CD14-positive monocyte (primary cell): ENCODE results near the gene EEFSEC. TPM values are rescaled to one million over a fixed set of nuclear protein-coding genes. Genes with fewer than 3 reads are reported as not detected.

ENCODE experiments used
- DNase-seq, 3 donors: peaks; one replicate each; pipeline ENCODE4 v3.0.0-alpha.2; 2011 to 2022
- H2AFZ ChIP-seq: 2 replicates; pipeline ENCODE4 v1.6.0; 2012; ENCODE audit warnings: mild to moderate bottlenecking, low read depth, low read length, inconsistent platforms; ENCODE audit not compliant: insufficient read depth, poor library complexity, severe bottlenecking
- H3K27ac ChIP-seq, 2 donors: 1 replicate in 1 of 2; 2 replicates in 1 of 2; pipeline ENCODE4 v1.5.1; 2012 to 2013; ENCODE audit warnings: low read length in 2 of 2, control low read depth in 1 of 2, inconsistent platforms in 1 of 2, low read depth in 1 of 2, mild to moderate bottlenecking in 1 of 2
- H3K27me3 ChIP-seq, 2 donors: one replicate each; pipeline versions ENCODE4 v1.6.0 to v1.6.1; 2011 to 2013; ENCODE audit warnings: low read length in 2 of 2; ENCODE audit not compliant: control insufficient read depth in 2 of 2, insufficient read depth in 2 of 2
- H3K36me3 ChIP-seq, 2 donors: replicated peaks in 1 of 2; 1 replicate in 1 of 2; 2 replicates in 1 of 2; pipeline versions ENCODE4 v1.5.1 to v1.6.1; 2012 to 2013; ENCODE audit warnings: low read length in 2 of 2, control low read depth in 1 of 2, inconsistent platforms in 1 of 2, mild to moderate bottlenecking in 1 of 2; ENCODE audit not compliant: insufficient read depth in 2 of 2, control insufficient read depth in 1 of 2
- H3K4me1 ChIP-seq, 2 donors: 1 replicate in 1 of 2; 2 replicates in 1 of 2; pipeline versions ENCODE4 v1.5.1 to v1.6.1; 2012 to 2013; ENCODE audit warnings: low read length in 2 of 2, control low read depth in 1 of 2, inconsistent platforms in 1 of 2, mild to moderate bottlenecking in 1 of 2, moderate library complexity in 1 of 2; ENCODE audit not compliant: insufficient read depth in 2 of 2, control insufficient read depth in 1 of 2
- H3K4me2 ChIP-seq: replicated peaks from 2 replicates; pipeline ENCODE3; 2012; ENCODE audit warnings: low read length, moderate library complexity, mild to moderate bottlenecking; ENCODE audit not compliant: poor library complexity, severe bottlenecking; ENCODE audit errors: extremely low read depth
- H3K4me3 ChIP-seq, 3 experiments: fragments of 200-600 bp in 1 of 3; sonication (generic) in 1 of 3; replicated peaks in 1 of 3; 1 replicate in 2 of 3; 2 replicates in 1 of 3; pipeline ENCODE4 v1.5.1; 2011 to 2013; ENCODE audit warnings: low read length in 3 of 3, mild to moderate bottlenecking in 3 of 3, control low read depth in 2 of 3, low read depth in 2 of 3, inconsistent platforms in 1 of 3, moderate library complexity in 1 of 3
- H3K79me2 ChIP-seq: 2 replicates; pipeline ENCODE4 v1.6.0; 2012; ENCODE audit warnings: mild to moderate bottlenecking, control low read depth, inconsistent platforms, low read length, moderate library complexity; ENCODE audit not compliant: insufficient read depth
- H3K9ac ChIP-seq: 2 replicates; pipeline ENCODE4 v1.6.0; 2017; ENCODE audit warnings: low read length, mild to moderate bottlenecking; ENCODE audit not compliant: insufficient read depth, poor library complexity, severe bottlenecking
- H3K9me3 ChIP-seq, 2 donors: replicated peaks in 1 of 2; 1 replicate in 1 of 2; 2 replicates in 1 of 2; pipeline versions ENCODE4 v1.5.1 to v1.6.1; 2012 to 2013; ENCODE audit warnings: low read length in 2 of 2, control low read depth in 1 of 2; ENCODE audit not compliant: control insufficient read depth in 1 of 2, insufficient read depth in 1 of 2
- H4K20me1 ChIP-seq: 2 replicates; pipeline ENCODE4 v1.6.0; 2012; ENCODE audit warnings: mild to moderate bottlenecking, low read length, control low read depth, moderate library complexity; ENCODE audit not compliant: insufficient read depth
- H3K27ac Mint-ChIP-seq, 7 donors: one replicate each; pipeline ENCODE4 v1.8.0; 2020; ENCODE audit warnings: mild to moderate bottlenecking in 7 of 7, mixed read lengths in 7 of 7, moderate library complexity in 6 of 7, inconsistent platforms in 2 of 7
- H3K27me3 Mint-ChIP-seq, 3 donors: one replicate each; pipeline ENCODE4 v1.8.0; 2021 to 2022; ENCODE audit warnings: low read depth in 3 of 3, mild to moderate bottlenecking in 3 of 3, mixed read lengths in 3 of 3, moderate library complexity in 3 of 3, inconsistent platforms in 1 of 3
- H3K36me3 Mint-ChIP-seq, 2 donors: one replicate each; pipeline ENCODE4 v1.8.0; 2020; ENCODE audit warnings: mixed read lengths in 2 of 2, inconsistent platforms in 1 of 2, mild to moderate bottlenecking in 1 of 2
- H3K4me1 Mint-ChIP-seq: one replicate; pipeline ENCODE4 v1.8.0; 2020; ENCODE audit warnings: mild to moderate bottlenecking, mixed read lengths
- H3K4me3 Mint-ChIP-seq, 2 donors: one replicate each; pipeline ENCODE4 v1.8.0; 2020; ENCODE audit warnings: mild to moderate bottlenecking in 2 of 2, mixed read lengths in 2 of 2, moderate library complexity in 1 of 2
- H3K9me3 Mint-ChIP-seq, 7 donors: one replicate each; pipeline ENCODE4 v1.8.0; 2020 to 2022; ENCODE audit warnings: mixed read lengths in 7 of 7, mild to moderate bottlenecking in 6 of 7, moderate library complexity in 6 of 7, inconsistent platforms in 2 of 7
- WGBS: methylation state at CpG from one replicate; pipeline ENCODE4 v1.1.5; 2013; ENCODE audit warnings: missing lambda C conversion rate; ENCODE audit not compliant: insufficient coverage; 5-methylcytosine and 5-hydroxymethylcytosine counted together
- intact Hi-C, 2 donors: fragments of 100-400 bp; cut with micrococcal nuclease; formaldehyde crosslinking; loops; one replicate each; pipeline versions ENCODE4 v1.15.0 to v1.15.1; 2023
- polyA plus RNA-seq, 3 donors: library from polyadenylated mRNA; depleted of rRNA in 1 of 3; unstranded in 2 of 3; stranded (reverse) in 1 of 3; fragments of 300-500 nt in 2 of 3; fragments of >200 nt in 1 of 3; fragmentation: Illumina TruSeq in 2 of 3; gene quantifications; 1 replicate in 2 of 3; 2 replicates in 1 of 3; pipeline ENCODE4 v1.2.3, GENCODE V29; 2012 to 2021
- TF ChIP-seq, protein P1 (sequence below): fragments of 200-600 bp; IDR thresholded peaks from one replicate; pipeline ENCODE4 v1.8.0; 2022; ENCODE audit warnings: antibody characterized with exemption, mild to moderate bottlenecking

EEFSEC gene
- polyA plus RNA-seq, 3 donors = 13.3 to 14.9 (median 14.9) TPM

DNA sequence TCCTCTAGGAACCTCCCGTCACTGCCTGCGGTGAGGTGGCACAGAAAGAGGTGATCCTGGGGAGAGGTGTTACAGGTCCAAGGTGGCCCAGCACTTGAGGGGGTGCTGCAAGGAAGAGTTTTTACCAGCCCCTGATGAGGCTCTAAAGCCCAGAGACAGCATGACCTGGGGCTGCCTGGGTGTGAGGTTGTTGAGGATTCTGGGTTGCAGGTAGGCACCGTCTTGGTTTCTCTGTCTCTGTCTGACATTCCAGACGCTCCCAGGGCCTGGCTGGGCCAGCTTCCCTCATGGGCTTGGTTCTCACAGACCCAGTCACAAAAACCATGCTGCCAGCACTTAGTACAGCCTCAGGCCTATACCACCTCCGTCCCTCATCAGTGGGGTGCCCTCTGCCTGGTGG is 282.3 kb downstream of the EEFSEC start:
- Histone ChIP-seq H2AFZ (no peak overlapping the region), H3K9me3 (peaks cover 0 to 5% of the 10 kb centered on the region in 2 donors), H3K4me1 (peaks cover 0 to 8% of the 10 kb centered on the region in 2 donors), H4K20me1 (no peaks in the 10 kb centered on the region), H3K36me3 (no peaks in the 10 kb centered on the region), H3K4me3 (no peak overlapping the region), H3K9ac (no peak overlapping the region), H3K79me2 (no peaks in the 10 kb centered on the region), H3K27me3 (peaks cover 17 to 48% of the 10 kb centered on the region in 2 donors), H3K27ac (no peak overlapping the region), H3K4me2 (no peak overlapping the region)
- H3K4me3 Mint-ChIP-seq = no peak overlapping the region
- TF ChIP-seq, protein P1, sequence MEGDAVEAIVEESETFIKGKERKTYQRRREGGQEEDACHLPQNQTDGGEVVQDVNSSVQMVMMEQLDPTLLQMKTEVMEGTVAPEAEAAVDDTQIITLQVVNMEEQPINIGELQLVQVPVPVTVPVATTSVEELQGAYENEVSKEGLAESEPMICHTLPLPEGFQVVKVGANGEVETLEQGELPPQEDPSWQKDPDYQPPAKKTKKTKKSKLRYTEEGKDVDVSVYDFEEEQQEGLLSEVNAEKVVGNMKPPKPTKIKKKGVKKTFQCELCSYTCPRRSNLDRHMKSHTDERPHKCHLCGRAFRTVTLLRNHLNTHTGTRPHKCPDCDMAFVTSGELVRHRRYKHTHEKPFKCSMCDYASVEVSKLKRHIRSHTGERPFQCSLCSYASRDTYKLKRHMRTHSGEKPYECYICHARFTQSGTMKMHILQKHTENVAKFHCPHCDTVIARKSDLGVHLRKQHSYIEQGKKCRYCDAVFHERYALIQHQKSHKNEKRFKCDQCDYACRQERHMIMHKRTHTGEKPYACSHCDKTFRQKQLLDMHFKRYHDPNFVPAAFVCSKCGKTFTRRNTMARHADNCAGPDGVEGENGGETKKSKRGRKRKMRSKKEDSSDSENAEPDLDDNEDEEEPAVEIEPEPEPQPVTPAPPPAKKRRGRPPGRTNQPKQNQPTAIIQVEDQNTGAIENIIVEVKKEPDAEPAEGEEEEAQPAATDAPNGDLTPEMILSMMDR = no peak
- DNase-seq = no peak
- H3K4me1 Mint-ChIP-seq = peaks cover 6% of the 10 kb centered on the region
- H3K27ac Mint-ChIP-seq = peak overlapping the region in 2 of 7 donors; percentile 16
- WGBS = 92% methylated on average over 1 of the region's 5 CpGs
- intact Hi-C loops = no loop called here
- no peaks in the 10 kb centered on the region for H3K36me3 Mint-ChIP-seq
- H3K27me3 Mint-ChIP-seq = peaks cover 39 to 64% (median 45%) of the 10 kb centered on the region in 3 donors
- H3K9me3 Mint-ChIP-seq = peaks cover 0 to 7% (median 3%) of the 10 kb centered on the region in 7 donors

- Histone ChIP-seq H2AFZ (no peak overlapping the region), H3K79me2 (no peaks in the 10 kb centered on the region), H3K4me2 (no peak overlapping the region), H3K9me3 (peaks cover 0 to 5% of the 10 kb centered on the region in 2 donors), H3K36me3 (no peaks in the 10 kb centered on the region), H3K4me3 (no peak overlapping the region), H3K27me3 (peaks cover 17 to 42% of the 10 kb centered on the region in 2 donors), H3K9ac (no peak overlapping the region), H4K20me1 (no peaks in the 10 kb centered on the region), H3K27ac (no peak overlapping the region), H3K4me1 (peaks cover 0 to 8% of the 10 kb centered on the region in 2 donors)
- peak overlapping the region in 1 of 2 donors; percentile 31 for H3K4me3 Mint-ChIP-seq
- WGBS = 90% methylated on average over 2 of the region's 3 CpGs
- intact Hi-C loops = no loop called here
- H3K27me3 Mint-ChIP-seq = peaks cover 32 to 58% (median 40%) of the 10 kb centered on the region in 3 donors
- H3K9me3 Mint-ChIP-seq = peaks cover 0 to 7% (median 3%) of the 10 kb centered on the region in 7 donors
- H3K4me1 Mint-ChIP-seq = peaks cover 6% of the 10 kb centered on the region
- no peak overlapping the region for H3K27ac Mint-ChIP-seq
- DNase-seq = no peak
- TF ChIP-seq, protein P1 = no peak
- H3K36me3 Mint-ChIP-seq = no peaks in the 10 kb centered on the region
Measured at GRCh38 chr3:128436214-128436613, 282.9 kb downstream of the EEFSEC start.
